Esophagus muscularis mucosa (tissue), 4 donors: Measurements from ENCODE around the gene UBE2J1. TPM values are rescaled to one million over a fixed set of nuclear protein-coding genes. Genes with fewer than 3 reads are reported as not detected.

ENCODE experiments used
- DNase-seq: peaks from one replicate; pipeline ENCODE4 v3.0.0-alpha.2; 2017; ENCODE audit errors: extremely low spot score
- H3K27ac ChIP-seq, 4 donors: fragments of 200-600 bp; sonication (generic); replicated peaks in 1 of 4; 1 replicate in 3 of 4; 2 replicates in 1 of 4; pipeline ENCODE4 v1.5.1; 2016 to 2019; ENCODE audit warnings: mild to moderate bottlenecking in 1 of 4
- H3K27me3 ChIP-seq, 4 donors: fragments of 200-600 bp; sonication (generic); one replicate each; pipeline versions ENCODE4 v1.5.1 to v1.6.0; 2016 to 2019
- H3K36me3 ChIP-seq, 4 donors: fragments of 200-600 bp; sonication (generic); one replicate each; pipeline ENCODE4 v1.5.1; 2016 to 2019
- H3K4me1 ChIP-seq, 4 donors: fragments of 200-600 bp; sonication (generic); one replicate each; pipeline ENCODE4 v1.5.1; 2016 to 2019
- H3K4me3 ChIP-seq, 4 donors: fragments of 200-600 bp; sonication (generic); 1 replicate in 2 of 4; 2 replicates in 2 of 4; pipeline ENCODE4 v1.5.1; 2016 to 2019; ENCODE audit warnings: mild to moderate bottlenecking in 4 of 4, moderate library complexity in 1 of 4
- H3K9me3 ChIP-seq, 4 donors: fragments of 200-600 bp; sonication (generic); 1 replicate in 3 of 4; 2 replicates in 1 of 4; pipeline ENCODE4 v1.5.1; 2016 to 2019
- EP300 ChIP-seq: sonication (generic); formaldehyde crosslinking; IDR thresholded peaks from one replicate; pipeline ENCODE4 v1.6.1; 2017; ENCODE audit warnings: antibody characterized with exemption
- POLR2A ChIP-seq: fragments of 450-650 bp; IDR thresholded peaks from one replicate; pipeline ENCODE4 v1.6.1; 2017; ENCODE audit warnings: antibody characterized with exemption, moderate library complexity, mild to moderate bottlenecking, low read depth
- POLR2AphosphoS5 ChIP-seq, 2 donors: sonication (generic); formaldehyde crosslinking; IDR thresholded peaks; one replicate each; pipeline ENCODE4 v1.6.1; 2017; ENCODE audit warnings: antibody characterized with exemption in 2 of 2
- WGBS: methylation state at CpG from one replicate; pipeline ENCODE4 v1.1.5; 2018; 5-methylcytosine and 5-hydroxymethylcytosine counted together
- intact Hi-C: fragments of 100-400 bp; cut with DNase I; formaldehyde crosslinking; loops from one replicate; pipeline ENCODE4 v1.15.1; 2023
- total RNA-seq, 4 donors: library from RNA; depleted of rRNA; stranded (reverse); fragments of >200 nt; gene quantifications; one replicate each; pipeline versions ENCODE4 v1.1.0 to v1.2.1, GENCODE V29; 2016
- TF ChIP-seq, protein P1 (sequence below), 3 experiments: fragments of 200-600 bp in 2 of 3; fragments of 450-650 bp in 1 of 3; sonication (generic) in 2 of 3; IDR thresholded peaks; one replicate each; pipeline ENCODE4 v1.5.1; 2017 to 2019; ENCODE audit warnings: antibody characterized with exemption in 3 of 3, mild to moderate bottlenecking in 2 of 3, moderate library complexity in 1 of 3

UBE2J1 gene
- total RNA-seq, 4 donors from 2014 or later: 31.0 to 36.6 (median 33.6) TPM

DNA sequence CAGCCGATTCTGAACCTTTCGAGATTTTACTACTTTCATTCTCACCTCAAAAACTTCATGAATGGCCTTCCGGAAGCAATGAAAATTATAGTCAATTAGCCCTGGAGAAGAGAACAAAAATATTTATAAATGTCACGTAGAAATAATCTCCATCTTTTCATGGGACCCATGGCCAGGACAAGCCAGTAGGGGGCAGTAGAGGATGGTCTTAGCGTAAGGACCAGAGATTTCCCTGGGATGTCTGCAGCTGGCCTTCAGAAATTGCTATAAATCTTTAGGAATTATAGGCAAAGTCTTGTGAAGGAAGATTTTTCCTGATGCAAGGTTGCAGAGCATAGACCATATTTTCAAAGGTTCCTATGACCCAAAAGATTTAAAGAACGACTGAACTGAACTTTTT, 15.6 kb upstream of the UBE2J1 start:
- DNase-seq: no peak
- Histone ChIP-seq H3K4me3 (no peak overlapping the region), H3K36me3 (no peaks in the 10 kb centered on the region), H3K27me3 (no peaks in the 10 kb centered on the region), H3K27ac (peak overlapping the region in 1 of 4 donors; percentile 14), H3K4me1 (peaks cover 18 to 26% (median 23%) of the 10 kb centered on the region in 4 donors), H3K9me3 (no peaks in the 10 kb centered on the region)
- WGBS: 38% methylated on average over 6 of the region's 6 CpGs
- intact Hi-C loops: loop anchor here (2.0 to 5.0 kb wide), 2 partner anchors 15 to 44 kb away; partner anchors contain the start of genes RRAGD and UBE2J1
- TF ChIP-seq, protein P1, sequence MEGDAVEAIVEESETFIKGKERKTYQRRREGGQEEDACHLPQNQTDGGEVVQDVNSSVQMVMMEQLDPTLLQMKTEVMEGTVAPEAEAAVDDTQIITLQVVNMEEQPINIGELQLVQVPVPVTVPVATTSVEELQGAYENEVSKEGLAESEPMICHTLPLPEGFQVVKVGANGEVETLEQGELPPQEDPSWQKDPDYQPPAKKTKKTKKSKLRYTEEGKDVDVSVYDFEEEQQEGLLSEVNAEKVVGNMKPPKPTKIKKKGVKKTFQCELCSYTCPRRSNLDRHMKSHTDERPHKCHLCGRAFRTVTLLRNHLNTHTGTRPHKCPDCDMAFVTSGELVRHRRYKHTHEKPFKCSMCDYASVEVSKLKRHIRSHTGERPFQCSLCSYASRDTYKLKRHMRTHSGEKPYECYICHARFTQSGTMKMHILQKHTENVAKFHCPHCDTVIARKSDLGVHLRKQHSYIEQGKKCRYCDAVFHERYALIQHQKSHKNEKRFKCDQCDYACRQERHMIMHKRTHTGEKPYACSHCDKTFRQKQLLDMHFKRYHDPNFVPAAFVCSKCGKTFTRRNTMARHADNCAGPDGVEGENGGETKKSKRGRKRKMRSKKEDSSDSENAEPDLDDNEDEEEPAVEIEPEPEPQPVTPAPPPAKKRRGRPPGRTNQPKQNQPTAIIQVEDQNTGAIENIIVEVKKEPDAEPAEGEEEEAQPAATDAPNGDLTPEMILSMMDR (IDR thresholded peaks at IDR 0.05): peak; percentile 58 to 84 (median 59)
- TF ChIP-seq POLR2AphosphoS5 (IDR thresholded peaks at IDR 0.05): no peak
- TF ChIP-seq EP300: no peak
- TF ChIP-seq POLR2A: no peak

DNA sequence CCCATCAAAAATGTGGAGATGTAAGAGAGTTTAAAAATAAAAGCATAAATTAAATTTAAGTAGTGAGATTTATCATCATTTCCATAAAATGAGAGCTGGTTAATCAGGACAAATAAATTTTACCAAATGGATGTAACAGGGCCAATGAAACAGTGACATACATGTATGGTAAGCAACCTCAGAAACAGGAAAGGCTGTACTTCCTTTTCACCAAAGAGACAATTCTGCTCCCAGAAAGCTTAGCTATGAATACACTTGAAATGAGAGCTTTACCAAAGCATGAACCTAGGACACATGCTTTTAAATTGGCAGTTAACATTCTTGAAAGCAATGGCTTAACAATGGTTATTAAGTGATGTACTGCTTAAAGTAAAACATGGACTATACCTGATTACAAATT, 12.1 kb upstream of the UBE2J1 start:
- intact Hi-C loops: no loop called here
- Histone ChIP-seq H3K4me3 (no peak overlapping the region), H3K27ac (no peak overlapping the region), H3K9me3 (no peaks in the 10 kb centered on the region), H3K27me3 (no peaks in the 10 kb centered on the region), H3K36me3 (no peaks in the 10 kb centered on the region), H3K4me1 (peaks cover 9 to 17% (median 14%) of the 10 kb centered on the region in 4 donors)
- no peak for DNase-seq
- TF ChIP-seq POLR2A: no peak
- TF ChIP-seq, protein P1 (IDR thresholded peaks at IDR 0.05): no peak
- no peak for TF ChIP-seq POLR2AphosphoS5 (IDR thresholded peaks at IDR 0.05)
- TF ChIP-seq EP300: no peak

DNA sequence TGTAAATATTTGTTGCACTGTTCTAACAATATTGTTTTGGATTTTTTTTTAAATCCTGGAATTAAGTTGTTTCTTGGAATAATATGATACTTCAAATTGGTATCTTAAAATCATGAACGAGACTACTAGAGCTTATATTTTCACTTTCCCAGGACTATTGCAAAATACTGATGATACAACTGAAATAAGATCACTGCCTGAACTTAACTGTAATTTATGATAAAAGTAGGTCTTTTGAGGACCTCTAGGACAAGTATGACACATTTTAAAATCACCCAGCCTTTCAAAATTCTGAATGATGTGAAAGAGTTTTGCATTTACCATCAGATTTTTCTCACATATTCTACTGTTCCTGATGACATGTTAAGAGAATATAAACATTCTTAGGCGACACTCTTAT, 8.6 kb upstream of the UBE2J1 start:
- no peak overlapping the region for H3K27ac ChIP-seq
- 58% methylated on average over 2 of the region's 2 CpGs for WGBS
- no peak for DNase-seq
- no peaks in the 10 kb centered on the region for H3K4me1 ChIP-seq
- TF ChIP-seq EP300 (no peak), POLR2A (no peak), POLR2AphosphoS5 (IDR thresholded peaks at IDR 0.05) (no peak)
- TF ChIP-seq, protein P1 (IDR thresholded peaks at IDR 0.05): no peak
- no peaks in the 10 kb centered on the region for H3K27me3 ChIP-seq
- H3K4me3 ChIP-seq: no peak overlapping the region
- no peaks in the 10 kb centered on the region for H3K9me3 ChIP-seq
- intact Hi-C loops: no loop called here
- H3K36me3 ChIP-seq: no peaks in the 10 kb centered on the region

DNA sequence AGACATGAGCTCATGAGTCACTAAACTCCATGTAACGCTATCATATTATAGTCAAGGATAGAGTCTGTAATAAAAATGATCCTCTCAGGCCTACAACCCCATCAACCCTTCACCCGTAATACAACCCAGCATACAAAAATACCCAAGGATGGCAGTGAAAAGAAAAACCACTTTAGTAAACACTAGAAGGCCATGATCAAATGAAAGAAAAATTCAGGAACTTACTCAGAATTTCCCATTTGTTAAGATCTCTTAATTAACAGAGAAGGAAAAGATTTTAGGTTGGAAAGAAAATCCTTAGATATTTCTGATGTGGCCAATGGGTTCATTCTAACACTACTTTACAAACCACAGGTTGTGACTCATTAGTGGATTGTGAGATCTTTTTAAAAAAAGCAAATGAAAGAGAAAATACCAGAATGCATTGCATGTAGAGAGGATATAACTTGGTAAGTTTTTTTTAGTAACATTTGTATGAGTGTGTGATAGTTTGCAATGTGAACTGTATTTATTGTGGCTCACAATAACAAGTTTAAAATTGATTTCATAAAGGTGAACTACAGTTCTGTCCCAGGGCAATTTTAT, 8.0 kb upstream of the UBE2J1 start:
- TF ChIP-seq POLR2AphosphoS5 (IDR thresholded peaks at IDR 0.05): no peak
- no peak for TF ChIP-seq EP300
- no peak for TF ChIP-seq POLR2A
- TF ChIP-seq, protein P1 (IDR thresholded peaks at IDR 0.05): no peak
- Histone ChIP-seq H3K27me3 (no peaks in the 10 kb centered on the region), H3K27ac (no peak overlapping the region), H3K4me1 (no peaks in the 10 kb centered on the region), H3K36me3 (no peaks in the 10 kb centered on the region), H3K4me3 (no peak overlapping the region), H3K9me3 (no peaks in the 10 kb centered on the region)
- intact Hi-C loops: no loop called here
- no peak for DNase-seq
- WGBS: 96% methylated on average over 2 of the region's 2 CpGs

DNA sequence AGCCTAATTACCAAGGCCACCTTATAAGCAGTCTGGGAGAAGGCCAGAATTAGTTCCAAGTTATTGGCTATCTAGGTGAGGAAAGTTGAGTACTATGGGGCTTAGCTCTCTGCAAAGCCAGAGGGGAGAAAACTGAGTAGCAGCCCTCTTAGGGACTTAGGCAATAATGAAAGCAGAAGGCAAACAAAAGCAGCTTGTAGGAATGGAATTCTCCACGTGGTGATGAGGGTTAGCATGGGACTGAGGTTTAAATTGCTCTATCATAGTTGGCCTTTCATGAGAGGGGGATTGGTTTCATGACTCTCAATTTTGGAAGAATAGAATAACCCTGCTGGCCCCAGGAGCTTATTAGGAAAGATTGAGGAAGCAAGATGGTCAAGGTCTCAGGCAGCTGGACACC, 7.0 kb upstream of the UBE2J1 start:
- Histone ChIP-seq H3K9me3 (no peaks in the 10 kb centered on the region), H3K27me3 (no peaks in the 10 kb centered on the region), H3K36me3 (no peaks in the 10 kb centered on the region), H3K27ac (no peak overlapping the region), H3K4me1 (no peaks in the 10 kb centered on the region), H3K4me3 (no peak overlapping the region)
- TF ChIP-seq, protein P1 (IDR thresholded peaks at IDR 0.05): no peak
- TF ChIP-seq POLR2A (no peak), POLR2AphosphoS5 (IDR thresholded peaks at IDR 0.05) (no peak), EP300 (no peak)
- WGBS: 23% methylated on average over 1 of the region's 1 CpG
- intact Hi-C loops: no loop called here
- no peak for DNase-seq
